Vagina (tissue), 2 donors: Measurements from ENCODE around the gene L1TD1. TPM values are rescaled to one million over a fixed set of nuclear protein-coding genes. Genes with fewer than 3 reads are reported as not detected.
"Not testable (repeated sequence)": the region's sequence is repeated elsewhere in the genome, so short reads cannot be mapped to it uniquely, and the experiment has no call there.

Source experiments
- DNase-seq, 2 donors: peaks; one replicate each; pipeline ENCODE4 v3.0.0-alpha.2; 2017; ENCODE audit errors: extremely low spot score in 2 of 2
- H3K27ac ChIP-seq: fragments of 200-600 bp; sonication (generic); one replicate; pipeline ENCODE4 v1.5.1; 2019
- H3K27me3 ChIP-seq: fragments of 200-600 bp; sonication (generic); one replicate; pipeline ENCODE4 v1.5.1; 2019
- H3K36me3 ChIP-seq, 2 donors: fragments of 200-600 bp; sonication (generic); one replicate each; pipeline ENCODE4 v1.5.1; 2017 to 2019
- H3K4me1 ChIP-seq: fragments of 200-600 bp; sonication (generic); one replicate; pipeline ENCODE4 v1.5.1; 2019
- H3K4me3 ChIP-seq, 2 donors: fragments of 200-600 bp; sonication (generic); 1 replicate in 1 of 2; 2 replicates in 1 of 2; pipeline ENCODE4 v1.5.1; 2016 to 2019
- H3K9me3 ChIP-seq: fragments of 200-600 bp; sonication (generic); one replicate; pipeline ENCODE4 v1.5.1; 2019
- CTCF ChIP-seq, 3 experiments: fragments of 450-650 bp in 2 of 3; fragments of 200-600 bp in 1 of 3; sonication (generic) in 1 of 3; IDR thresholded peaks; one replicate each; pipeline ENCODE4 v1.5.1; 2017 to 2019; ENCODE audit warnings: antibody characterized with exemption in 3 of 3, mild to moderate bottlenecking in 2 of 3, moderate library complexity in 2 of 3
- POLR2A ChIP-seq, 2 donors: fragments of 450-650 bp; IDR thresholded peaks; one replicate each; pipeline ENCODE4 v1.6.1; 2017; ENCODE audit warnings: antibody characterized with exemption in 2 of 2, mild to moderate bottlenecking in 2 of 2, moderate library complexity in 2 of 2
- POLR2AphosphoS5 ChIP-seq, 2 donors: sonication (generic); formaldehyde crosslinking; IDR thresholded peaks; one replicate each; pipeline ENCODE4 v1.9.0; 2017; ENCODE audit warnings: antibody characterized with exemption in 2 of 2, mild to moderate bottlenecking in 2 of 2, low read depth in 1 of 2; ENCODE audit not compliant: insufficient read depth in 1 of 2
- intact Hi-C: fragments of 100-400 bp; cut with DNase I; formaldehyde crosslinking; loops from one replicate; pipeline ENCODE4 v1.15.1; 2023
- total RNA-seq: library from RNA; depleted of rRNA; stranded (reverse); fragments of >200 nt; gene quantifications from one replicate; pipeline ENCODE4 v1.2.3, GENCODE V29; 2016

L1TD1 gene
- total RNA-seq, 1 donor from 2014 or later, result not detected

GRCh38 chr1:62180639-62181038, 14.0 kb upstream of the L1TD1 start:
- H3K36me3 ChIP-seq, result no peaks in the 10 kb centered on the region
- no peak overlapping the region for H3K27ac ChIP-seq
- H3K9me3 ChIP-seq, result no peaks in the 10 kb centered on the region
- TF ChIP-seq POLR2AphosphoS5 (IDR thresholded peaks at IDR 0.05; ENCODE audit: insufficient read depth in 1 of 2, low read depth in 1 of 2) (no peak), CTCF (IDR thresholded peaks at IDR 0.05) (no peak), POLR2A (IDR thresholded peaks at IDR 0.05) (no peak)
- intact Hi-C loops, result no loop called here
- H3K4me3 ChIP-seq, result no peak overlapping the region
- no peaks in the 10 kb centered on the region for H3K27me3 ChIP-seq
- H3K4me1 ChIP-seq, result no peaks in the 10 kb centered on the region
- DNase-seq, result no peak

GRCh38 chr1:62181532-62181931, 13.1 kb upstream of the L1TD1 start:
- intact Hi-C loops, result no loop called here
- Histone ChIP-seq H3K9me3 (no peaks in the 10 kb centered on the region), H3K4me3 (no peak overlapping the region), H3K27ac (no peak overlapping the region), H3K4me1 (no peaks in the 10 kb centered on the region), H3K27me3 (no peaks in the 10 kb centered on the region), H3K36me3 (no peaks in the 10 kb centered on the region)
- TF ChIP-seq POLR2A (IDR thresholded peaks at IDR 0.05), result no peak
- TF ChIP-seq CTCF (IDR thresholded peaks at IDR 0.05), result no peak
- no peak for TF ChIP-seq POLR2AphosphoS5 (IDR thresholded peaks at IDR 0.05; ENCODE audit: insufficient read depth in 1 of 2, low read depth in 1 of 2)
- no peak for DNase-seq

- H3K4me1 ChIP-seq, H3K27ac ChIP-seq, H3K36me3 ChIP-seq, H3K4me3 ChIP-seq, H3K27me3 ChIP-seq, H3K9me3 ChIP-seq, intact Hi-C loops, DNase-seq: not testable (repeated sequence)
Observed at GRCh38 chr1:62182157-62182556, 12.5 kb upstream of the L1TD1 start.

- H3K4me3 ChIP-seq, intact Hi-C loops, DNase-seq, H3K4me1 ChIP-seq, H3K27me3 ChIP-seq, H3K9me3 ChIP-seq, H3K27ac ChIP-seq, H3K36me3 ChIP-seq: not testable (repeated sequence)
Observed at GRCh38 chr1:62183164-62184020, 11.3 kb upstream of the L1TD1 start.

- H3K9me3 ChIP-seq, result no peaks in the 10 kb centered on the region
- intact Hi-C loops, result no loop called here
- no peaks in the 10 kb centered on the region for H3K36me3 ChIP-seq
- no peak for DNase-seq
- no peak for TF ChIP-seq POLR2AphosphoS5 (IDR thresholded peaks at IDR 0.05; ENCODE audit: insufficient read depth in 1 of 2, low read depth in 1 of 2)
- no peak for TF ChIP-seq CTCF (IDR thresholded peaks at IDR 0.05)
- TF ChIP-seq POLR2A (IDR thresholded peaks at IDR 0.05), result no peak
- H3K4me1 ChIP-seq, result no peaks in the 10 kb centered on the region
- no peak overlapping the region for H3K27ac ChIP-seq
- H3K4me3 ChIP-seq, result no peak overlapping the region
- H3K27me3 ChIP-seq, result no peaks in the 10 kb centered on the region
Observed at GRCh38 chr1:62184336-62184735, 10.3 kb upstream of the L1TD1 start.

- H3K36me3 ChIP-seq, intact Hi-C loops, DNase-seq, H3K27ac ChIP-seq, H3K27me3 ChIP-seq, H3K4me3 ChIP-seq, H3K4me1 ChIP-seq, H3K9me3 ChIP-seq: not testable (repeated sequence)
Observed at GRCh38 chr1:62185233-62185632, 9.4 kb upstream of the L1TD1 start.
